Measurements from ENCODE around the gene CD109. TPM values are rescaled to one million over a fixed set of nuclear protein-coding genes. Genes with fewer than 3 reads are reported as not detected.

CD109 gene
- total RNA-seq, 4 donors from 2014 or later = 7.9 to 27.0 (median 19.8) TPM

DNA sequence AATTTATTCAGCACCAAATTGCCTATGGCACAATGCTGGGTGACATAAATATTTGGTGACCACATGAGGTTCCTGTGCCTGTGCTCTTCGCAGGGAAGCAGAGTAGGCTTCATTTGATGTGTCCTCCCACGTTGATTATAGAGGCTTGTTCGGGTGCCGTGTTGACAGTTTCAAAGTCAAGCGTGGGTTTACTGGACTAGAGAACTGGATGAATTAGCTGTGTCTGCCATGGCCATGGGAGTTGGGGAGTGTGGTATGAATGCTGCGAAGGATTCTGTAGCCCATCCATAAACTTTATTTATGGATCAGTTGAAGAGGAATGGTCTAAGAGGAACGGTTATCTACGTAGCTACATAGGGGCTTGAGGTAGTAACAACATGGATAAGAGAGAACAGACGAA lies 11.0 kb downstream of the CD109 start:
- H3K27me3 ChIP-seq = no peaks in the 10 kb centered on the region
- H3K27ac ChIP-seq = no peak overlapping the region
- no peak overlapping the region for H3K4me3 ChIP-seq
- H3K4me1 ChIP-seq = peaks cover 0 to 16% (median 2%) of the 10 kb centered on the region in 3 donors
- 93 to 98% methylated on average over 5 to 8 of the region's 9 CpGs for WGBS, 2 donors (ENCODE audit: low coverage in 1 of 2)
- TF ChIP-seq POLR2A (IDR thresholded peaks at IDR 0.05) = no peak
- no peak for TF ChIP-seq EP300 (IDR thresholded peaks at IDR 0.05)
- TF ChIP-seq, protein P1, sequence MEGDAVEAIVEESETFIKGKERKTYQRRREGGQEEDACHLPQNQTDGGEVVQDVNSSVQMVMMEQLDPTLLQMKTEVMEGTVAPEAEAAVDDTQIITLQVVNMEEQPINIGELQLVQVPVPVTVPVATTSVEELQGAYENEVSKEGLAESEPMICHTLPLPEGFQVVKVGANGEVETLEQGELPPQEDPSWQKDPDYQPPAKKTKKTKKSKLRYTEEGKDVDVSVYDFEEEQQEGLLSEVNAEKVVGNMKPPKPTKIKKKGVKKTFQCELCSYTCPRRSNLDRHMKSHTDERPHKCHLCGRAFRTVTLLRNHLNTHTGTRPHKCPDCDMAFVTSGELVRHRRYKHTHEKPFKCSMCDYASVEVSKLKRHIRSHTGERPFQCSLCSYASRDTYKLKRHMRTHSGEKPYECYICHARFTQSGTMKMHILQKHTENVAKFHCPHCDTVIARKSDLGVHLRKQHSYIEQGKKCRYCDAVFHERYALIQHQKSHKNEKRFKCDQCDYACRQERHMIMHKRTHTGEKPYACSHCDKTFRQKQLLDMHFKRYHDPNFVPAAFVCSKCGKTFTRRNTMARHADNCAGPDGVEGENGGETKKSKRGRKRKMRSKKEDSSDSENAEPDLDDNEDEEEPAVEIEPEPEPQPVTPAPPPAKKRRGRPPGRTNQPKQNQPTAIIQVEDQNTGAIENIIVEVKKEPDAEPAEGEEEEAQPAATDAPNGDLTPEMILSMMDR (IDR thresholded peaks at IDR 0.05) = no peak
- no peak for TF ChIP-seq POLR2AphosphoS5 (IDR thresholded peaks at IDR 0.05)
- no peaks in the 10 kb centered on the region for H3K36me3 ChIP-seq
- no peaks in the 10 kb centered on the region for H3K9me3 ChIP-seq
- no peak for ATAC-seq

DNA sequence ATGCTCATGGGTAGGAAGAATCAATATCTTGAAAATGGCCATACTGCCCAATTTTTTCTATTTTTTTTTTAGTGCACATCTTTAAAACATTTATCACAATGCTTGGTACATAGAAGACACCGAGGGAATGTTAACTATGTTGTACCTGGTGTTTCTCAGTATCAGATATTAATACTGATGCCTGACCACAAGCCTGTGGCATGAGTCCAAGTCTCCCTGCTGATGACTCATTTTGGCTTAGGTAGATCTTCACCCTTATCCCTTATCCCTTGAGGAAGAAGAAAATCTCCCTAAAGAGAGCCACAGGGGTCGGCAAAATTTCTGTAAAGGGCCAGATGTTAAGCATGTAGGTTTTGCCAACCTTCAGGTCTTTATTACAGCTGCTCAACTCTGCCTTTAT lies 14.5 kb downstream of the CD109 start:
- no peak for ATAC-seq

DNA sequence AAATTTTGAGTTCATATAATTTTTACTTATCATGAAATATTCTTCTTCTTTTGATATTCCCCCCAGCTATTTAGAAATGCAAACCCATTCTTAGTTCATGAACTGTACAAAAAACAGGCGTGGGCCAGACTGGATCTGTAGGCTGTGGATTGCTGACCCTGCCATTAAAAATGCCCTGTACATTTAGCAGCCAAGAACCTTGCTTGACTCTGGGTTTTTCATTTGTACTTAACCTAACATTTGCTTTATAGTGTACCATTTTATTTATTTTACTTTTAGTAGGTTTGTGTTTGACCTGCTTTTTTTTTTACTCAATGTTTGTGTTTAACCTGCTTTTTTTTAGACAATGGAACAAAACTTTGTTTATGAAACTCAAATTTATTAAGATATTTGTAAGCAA lies 14.9 kb downstream of the CD109 start:
- no peak for ATAC-seq
- 92 to 100% methylated on average over 1 of the region's 1 CpG for WGBS, 2 donors (ENCODE audit: low coverage in 1 of 2)

More for the DNA sequence above, 14.5 kb downstream of the CD109 start:
- Histone ChIP-seq H3K4me1 (peaks cover 0 to 27% (median 3%) of the 10 kb centered on the region in 3 donors), H3K9me3 (no peaks in the 10 kb centered on the region), H3K4me3 (no peak overlapping the region), H3K27me3 (no peaks in the 10 kb centered on the region), H3K36me3 (no peaks in the 10 kb centered on the region), H3K27ac (no peak overlapping the region)
- 53% methylated on average over 2 of the region's 2 CpGs; no CpG with 5 or more reads in 1 of the 2 donors for WGBS, 2 donors (ENCODE audit: low coverage in 1 of 2)
- TF ChIP-seq EP300 (IDR thresholded peaks at IDR 0.05) (no peak), POLR2AphosphoS5 (IDR thresholded peaks at IDR 0.05) (no peak), POLR2A (IDR thresholded peaks at IDR 0.05) (no peak)
- TF ChIP-seq, protein P1 (IDR thresholded peaks at IDR 0.05) = no peak

DNA sequence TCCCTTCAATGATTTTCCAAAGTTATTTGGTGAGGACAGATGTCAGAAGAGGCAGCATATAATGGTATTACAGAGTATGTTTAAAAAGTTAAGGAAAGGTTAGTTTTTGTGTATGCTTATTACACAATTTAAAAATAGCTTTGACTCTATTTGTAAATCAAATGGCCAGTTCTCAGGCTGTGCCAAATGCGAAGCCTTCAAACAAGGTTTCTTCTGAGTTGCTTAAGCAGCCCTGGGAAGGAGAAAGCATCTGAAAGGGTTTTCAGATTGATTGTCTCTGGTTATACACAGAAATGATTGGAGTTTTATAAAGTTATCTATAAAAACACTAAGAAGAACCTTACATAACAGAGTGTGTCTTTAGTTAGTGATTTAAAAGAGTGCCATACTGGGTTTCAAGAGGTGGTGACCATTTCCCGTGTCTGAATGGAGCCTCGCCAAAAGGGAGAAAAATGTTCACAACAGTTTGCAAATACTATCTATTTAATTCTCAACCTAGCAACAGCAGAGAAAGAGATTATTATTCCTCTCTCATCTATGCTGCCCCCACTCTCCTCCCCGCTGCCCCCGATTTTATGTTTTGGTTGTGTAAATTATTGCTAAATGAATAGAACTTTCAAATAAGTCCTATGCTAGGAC lies 16.7 kb downstream of the CD109 start:
- peaks cover 0 to 27% (median 3%) of the 10 kb centered on the region in 3 donors for H3K4me1 ChIP-seq
- H3K27ac ChIP-seq = peak overlapping the region in 2 of 4 donors; percentile 4 to 43
- no peak overlapping the region for H3K4me3 ChIP-seq
- no peaks in the 10 kb centered on the region for H3K27me3 ChIP-seq
- no peaks in the 10 kb centered on the region for H3K36me3 ChIP-seq
- no peaks in the 10 kb centered on the region for H3K9me3 ChIP-seq
- WGBS, 2 donors (ENCODE audit: low coverage in 1 of 2) = 69% methylated on average over 5 of the region's 5 CpGs
- no peak for ATAC-seq
- TF ChIP-seq POLR2AphosphoS5 (IDR thresholded peaks at IDR 0.05) (no peak), POLR2A (IDR thresholded peaks at IDR 0.05) (no peak), EP300 (IDR thresholded peaks at IDR 0.05) (no peak)
- TF ChIP-seq, protein P1 (IDR thresholded peaks at IDR 0.05) = no peak

More for the DNA sequence above, 14.9 kb downstream of the CD109 start:
- no peak overlapping the region for H3K4me3 ChIP-seq
- no peaks in the 10 kb centered on the region for H3K9me3 ChIP-seq
- no peak overlapping the region for H3K27ac ChIP-seq
- TF ChIP-seq POLR2AphosphoS5 (IDR thresholded peaks at IDR 0.05) = no peak
- TF ChIP-seq POLR2A (IDR thresholded peaks at IDR 0.05) = no peak
- TF ChIP-seq, protein P1 (IDR thresholded peaks at IDR 0.05) = no peak
- TF ChIP-seq EP300 (IDR thresholded peaks at IDR 0.05) = no peak
- H3K36me3 ChIP-seq = no peaks in the 10 kb centered on the region
- H3K4me1 ChIP-seq = peaks cover 0 to 27% (median 3%) of the 10 kb centered on the region in 3 donors
- no peaks in the 10 kb centered on the region for H3K27me3 ChIP-seq

Data from gastroesophageal sphincter (tissue), 4 donors.